Common myeloid progenitor, CD34-positive (primary cell): Measurements from ENCODE around the gene MAPK10.

Experiments
- CTCF ChIA-PET: fragments of 350-600 bp; sonication (Branson Sonifier 250); formaldehyde crosslinking; loops from one replicate; lab custom pipeline; 2021; ENCODE audit warnings: antibody characterized with exemption; lab: Charles Lee
- POLR2A ChIA-PET: fragments of 350-600 bp; sonication (Branson Sonifier 250); formaldehyde crosslinking; loops from one replicate; lab custom pipeline; 2021; ENCODE audit warnings: antibody characterized with exemption; lab: Charles Lee
- DNase-seq, 3 donors: peaks; one replicate each; pipeline versions ENCODE4 v3.0.0 to v3.0.0-alpha.2; 2013
- H3K27ac ChIP-seq, 2 experiments: 1 replicate in 1 of 2; 2 replicates in 1 of 2; pipeline ENCODE4 v1.7.0; 2013; ENCODE audit warnings: inconsistent platforms in 2 of 2, low read length in 2 of 2, mild to moderate bottlenecking in 2 of 2, low read depth in 1 of 2, moderate library complexity in 1 of 2; ENCODE audit not compliant: severe bottlenecking in 2 of 2, insufficient read depth in 1 of 2, poor library complexity in 1 of 2
- H3K27me3 ChIP-seq, 5 experiments: replicated peaks in 2 of 5; 1 replicate in 3 of 5; 2 replicates in 2 of 5; pipeline versions ENCODE4 v1.6.1 to v1.7.0; 2013; ENCODE audit warnings: low read length in 4 of 5, mild to moderate bottlenecking in 2 of 5, moderate library complexity in 2 of 5, inconsistent platforms in 1 of 5; ENCODE audit not compliant: insufficient read depth in 5 of 5, control insufficient read depth in 4 of 5
- H3K36me3 ChIP-seq, 4 experiments: 1 replicate in 2 of 4; 2 replicates in 2 of 4; pipeline versions ENCODE4 v1.6.1 to v1.7.0; 2013; ENCODE audit warnings: low read length in 3 of 4, control low read depth in 1 of 4, mild to moderate bottlenecking in 1 of 4; ENCODE audit not compliant: control insufficient read depth in 4 of 4, insufficient read depth in 4 of 4
- H3K4me1 ChIP-seq, 4 experiments: 1 replicate in 3 of 4; 2 replicates in 1 of 4; pipeline versions ENCODE4 v1.6.1 to v1.7.1; 2013; ENCODE audit warnings: low read length in 3 of 4, mild to moderate bottlenecking in 3 of 4, control low read depth in 1 of 4, inconsistent platforms in 1 of 4, moderate library complexity in 1 of 4; ENCODE audit not compliant: control insufficient read depth in 4 of 4, insufficient read depth in 4 of 4; ENCODE audit errors: control extremely low read depth in 1 of 4
- H3K4me3 ChIP-seq, 7 experiments: 1 replicate in 4 of 7; 2 replicates in 3 of 7; pipeline versions ENCODE4 v1.5.1 to v1.7.0; 2013; ENCODE audit warnings: mild to moderate bottlenecking in 7 of 7, low read length in 6 of 7, moderate library complexity in 6 of 7, inconsistent platforms in 2 of 7, low read depth in 2 of 7, control low read depth in 1 of 7; ENCODE audit not compliant: insufficient read depth in 4 of 7, control insufficient read depth in 1 of 7; ENCODE audit errors: extremely low read depth in 1 of 7
- H3K9me3 ChIP-seq, 5 experiments: 1 replicate in 4 of 5; 2 replicates in 1 of 5; pipeline versions ENCODE4 v1.6.1 to v1.7.1; 2013; ENCODE audit warnings: low read length in 4 of 5, mild to moderate bottlenecking in 2 of 5, inconsistent platforms in 1 of 5, low read depth in 1 of 5, moderate library complexity in 1 of 5; ENCODE audit not compliant: control insufficient read depth in 4 of 5, insufficient read depth in 2 of 5; ENCODE audit errors: control extremely low read depth in 1 of 5
- WGBS: methylation state at CpG from one replicate; pipeline ENCODE4 v1.1.5; 2013; ENCODE audit not compliant: insufficient coverage; 5-methylcytosine and 5-hydroxymethylcytosine counted together

MAPK10 gene

GRCh38 chr4:86247906-86248305 lies 111.9 kb downstream of the MAPK10 start:
- WGBS = 100% methylated on average over 1 of the region's 3 CpGs
- ChIA-PET POLR2A (no interaction called here), CTCF (interaction anchor here (0.7 kb wide), 1 partner anchor 26 kb away, joined by 3 read pairs; no protein-coding TSS in a partner anchor)
- no peaks in the 10 kb centered on the region for H3K27me3 ChIP-seq
- H3K36me3 ChIP-seq = no peaks in the 10 kb centered on the region
- H3K4me1 ChIP-seq = no peaks in the 10 kb centered on the region
- no peak overlapping the region for H3K4me3 ChIP-seq
- H3K27ac ChIP-seq = no peak overlapping the region
- H3K9me3 ChIP-seq = no peaks in the 10 kb centered on the region
- DNase-seq = no peak

- no peak for DNase-seq
- no peaks in the 10 kb centered on the region for H3K36me3 ChIP-seq
- no peaks in the 10 kb centered on the region for H3K27me3 ChIP-seq
- H3K27ac ChIP-seq = no peak overlapping the region
- WGBS = no CpG with 5 or more reads among the region's 1 CpG
- no peaks in the 10 kb centered on the region for H3K9me3 ChIP-seq
- CTCF ChIA-PET = no interaction called here
- no peaks in the 10 kb centered on the region for H3K4me1 ChIP-seq
- H3K4me3 ChIP-seq = no peak overlapping the region
- POLR2A ChIA-PET = no interaction called here
These were observed 112.5 kb downstream of the MAPK10 start for GRCh38 chr4:86247320-86247719.

- POLR2A ChIA-PET = no interaction called here
These were observed 116.1 kb downstream of the MAPK10 start for GRCh38 chr4:86243750-86244149.

GRCh38 chr4:86242677-86243076 lies 117.2 kb downstream of the MAPK10 start:
- POLR2A ChIA-PET = no interaction called here
- Histone ChIP-seq H3K36me3 (no peaks in the 10 kb centered on the region), H3K27ac (no peak overlapping the region), H3K4me1 (no peaks in the 10 kb centered on the region), H3K4me3 (no peak overlapping the region), H3K27me3 (no peaks in the 10 kb centered on the region), H3K9me3 (no peaks in the 10 kb centered on the region)
- WGBS = 99% methylated on average over 11 of the region's 14 CpGs
- no peak for DNase-seq
- CTCF ChIA-PET = no interaction called here

More at GRCh38 chr4:86243750-86244149, 116.1 kb downstream of the MAPK10 start:
- CTCF ChIA-PET = no interaction called here
- no peak for DNase-seq
- no CpG with 5 or more reads among the region's 3 CpGs for WGBS
- Histone ChIP-seq H3K4me3 (no peak overlapping the region), H3K36me3 (no peaks in the 10 kb centered on the region), H3K27ac (no peak overlapping the region), H3K9me3 (no peaks in the 10 kb centered on the region), H3K4me1 (no peaks in the 10 kb centered on the region), H3K27me3 (no peaks in the 10 kb centered on the region)

- no peak overlapping the region for H3K4me3 ChIP-seq
- no peak overlapping the region for H3K27ac ChIP-seq
- no peaks in the 10 kb centered on the region for H3K27me3 ChIP-seq
- no peaks in the 10 kb centered on the region for H3K9me3 ChIP-seq
- no peaks in the 10 kb centered on the region for H3K4me1 ChIP-seq
- DNase-seq = no peak
- CTCF ChIA-PET = no interaction called here
- H3K36me3 ChIP-seq = no peaks in the 10 kb centered on the region
- POLR2A ChIA-PET = no interaction called here
- WGBS = 100% methylated on average over 3 of the region's 5 CpGs
These were observed 124.3 kb downstream of the MAPK10 start for GRCh38 chr4:86235549-86235948.

GRCh38 chr4:86233681-86234080 lies 126.2 kb downstream of the MAPK10 start:
- Histone ChIP-seq H3K27me3 (no peaks in the 10 kb centered on the region), H3K27ac (no peak overlapping the region), H3K36me3 (no peaks in the 10 kb centered on the region), H3K4me3 (no peak overlapping the region), H3K9me3 (no peaks in the 10 kb centered on the region), H3K4me1 (no peaks in the 10 kb centered on the region)
- CTCF ChIA-PET = no interaction called here
- WGBS = 91% methylated on average over 1 of the region's 1 CpG
- POLR2A ChIA-PET = no interaction called here
- DNase-seq = no peak

GRCh38 chr4:86233090-86233489 lies 126.8 kb downstream of the MAPK10 start:
- Histone ChIP-seq H3K9me3 (no peaks in the 10 kb centered on the region), H3K36me3 (no peaks in the 10 kb centered on the region), H3K4me1 (peaks cover 0 to under 1% (median 0%) of the 10 kb centered on the region in 4 experiments), H3K27me3 (no peaks in the 10 kb centered on the region), H3K27ac (no peak overlapping the region), H3K4me3 (no peak overlapping the region)
- DNase-seq = no peak
- ChIA-PET POLR2A (no interaction called here), CTCF (no interaction called here)
- WGBS = 100% methylated on average over 1 of the region's 3 CpGs
